Calu3 (cell line): ENCODE data around the gene ABCB9. TPM values are rescaled to one million over a fixed set of nuclear protein-coding genes. Genes with fewer than 3 reads are reported as not detected.

Source experiments
- BruUV-seq: library from RNA; stranded (reverse); fragments of 400-500 nt; replicated peaks from 2 replicates; lab custom pipeline; 2021; lab: Mats Ljungman, UMichigan
- CTCF ChIA-PET: fragments of 300-600 bp; sonication (Branson Sonifier 250); formaldehyde crosslinking; loops from one replicate; lab custom pipeline; 2022; ENCODE audit warnings: antibody characterized with exemption; lab: Charles Lee
- DNase-seq: peaks from one replicate; pipeline ENCODE4 v3.0.0; 2022
- H3K27ac Mint-ChIP-seq: one replicate; pipeline ENCODE4 v1.8.0; 2022; ENCODE audit warnings: mixed read lengths; ENCODE audit not compliant: unreplicated experiment
- H3K27me3 Mint-ChIP-seq: one replicate; pipeline ENCODE4 v1.8.0; 2022; ENCODE audit warnings: mixed read lengths; ENCODE audit not compliant: unreplicated experiment
- H3K36me3 Mint-ChIP-seq: one replicate; pipeline ENCODE4 v1.8.0; 2022; ENCODE audit warnings: mild to moderate bottlenecking, moderate library complexity, mixed read lengths; ENCODE audit not compliant: insufficient read depth, unreplicated experiment
- H3K4me1 Mint-ChIP-seq: one replicate; pipeline ENCODE4 v1.8.0; 2022; ENCODE audit warnings: mild to moderate bottlenecking, low read depth, mixed read lengths; ENCODE audit not compliant: unreplicated experiment
- H3K4me3 Mint-ChIP-seq: one replicate; pipeline ENCODE4 v1.8.0; 2022; ENCODE audit warnings: mild to moderate bottlenecking, low read depth, moderate library complexity, mixed read lengths; ENCODE audit not compliant: unreplicated experiment
- H3K9me3 Mint-ChIP-seq: one replicate; pipeline ENCODE4 v1.8.0; 2022; ENCODE audit warnings: low read depth, mixed read lengths; ENCODE audit not compliant: unreplicated experiment
- intact Hi-C: fragments of 100-400 bp; cut with micrococcal nuclease; formaldehyde crosslinking; loops from one replicate; pipeline ENCODE4 v1.10.0; 2022; ENCODE audit not compliant: unreplicated experiment
- total RNA-seq: library from RNA; stranded (reverse); gene quantifications from 2 replicates; pipeline ENCODE4 v1.2.3, GENCODE V29; 2022
- TF ChIP-seq, protein P1 (sequence below): fragments of 200-600 bp; IDR thresholded peaks from one replicate; pipeline ENCODE4 v1.8.0; 2022; ENCODE audit warnings: antibody characterized with exemption; ENCODE audit not compliant: unreplicated experiment

ABCB9 gene
- total RNA-seq, 1 experiment from 2014 or later: 25.6 TPM

- CTCF ChIA-PET: interaction anchor here (0.6 to 2.0 kb wide), 4 partner anchors 59 to 367 kb away, joined by 3 to 12 read pairs (median 3); no protein-coding TSS in a partner anchor
- H3K27me3 Mint-ChIP-seq: no peaks in the 10 kb centered on the region
- H3K9me3 Mint-ChIP-seq: no peaks in the 10 kb centered on the region
Observed at GRCh38 chr12:122949405-122949804, 16.9 kb downstream of the ABCB9 start.

GRCh38 chr12:122948605-122949004 lies 17.7 kb downstream of the ABCB9 start:
- Mint-ChIP-seq H3K27me3 (no peaks in the 10 kb centered on the region), H3K9me3 (no peaks in the 10 kb centered on the region), H3K36me3 (peaks cover 40% of the 10 kb centered on the region), H3K4me3 (no peak overlapping the region), H3K27ac (peak overlapping the region; percentile 93), H3K4me1 (peaks cover 69% of the 10 kb centered on the region)
- intact Hi-C loops: no loop called here
- no peak for DNase-seq
- CTCF ChIA-PET: interaction anchor here (0.8 kb wide), 1 partner anchor 60 kb away, joined by 3 read pairs; no protein-coding TSS in a partner anchor
- BruUV-seq: no TSS peak
- TF ChIP-seq, protein P1, sequence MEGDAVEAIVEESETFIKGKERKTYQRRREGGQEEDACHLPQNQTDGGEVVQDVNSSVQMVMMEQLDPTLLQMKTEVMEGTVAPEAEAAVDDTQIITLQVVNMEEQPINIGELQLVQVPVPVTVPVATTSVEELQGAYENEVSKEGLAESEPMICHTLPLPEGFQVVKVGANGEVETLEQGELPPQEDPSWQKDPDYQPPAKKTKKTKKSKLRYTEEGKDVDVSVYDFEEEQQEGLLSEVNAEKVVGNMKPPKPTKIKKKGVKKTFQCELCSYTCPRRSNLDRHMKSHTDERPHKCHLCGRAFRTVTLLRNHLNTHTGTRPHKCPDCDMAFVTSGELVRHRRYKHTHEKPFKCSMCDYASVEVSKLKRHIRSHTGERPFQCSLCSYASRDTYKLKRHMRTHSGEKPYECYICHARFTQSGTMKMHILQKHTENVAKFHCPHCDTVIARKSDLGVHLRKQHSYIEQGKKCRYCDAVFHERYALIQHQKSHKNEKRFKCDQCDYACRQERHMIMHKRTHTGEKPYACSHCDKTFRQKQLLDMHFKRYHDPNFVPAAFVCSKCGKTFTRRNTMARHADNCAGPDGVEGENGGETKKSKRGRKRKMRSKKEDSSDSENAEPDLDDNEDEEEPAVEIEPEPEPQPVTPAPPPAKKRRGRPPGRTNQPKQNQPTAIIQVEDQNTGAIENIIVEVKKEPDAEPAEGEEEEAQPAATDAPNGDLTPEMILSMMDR: no peak

More at GRCh38 chr12:122949405-122949804, 16.9 kb downstream of the ABCB9 start:
- H3K36me3 Mint-ChIP-seq: peaks cover 34% of the 10 kb centered on the region
- H3K4me3 Mint-ChIP-seq: no peak overlapping the region
- TF ChIP-seq, protein P1: no peak
- no peak for DNase-seq
- intact Hi-C loops: no loop called here
- no TSS peak for BruUV-seq
- peaks cover 61% of the 10 kb centered on the region for H3K4me1 Mint-ChIP-seq
- peak overlapping the region; percentile 39 for H3K27ac Mint-ChIP-seq

GRCh38 chr12:122947352-122947792 lies 18.9 kb downstream of the ABCB9 start:
- CTCF ChIA-PET: interaction anchor here (0.5 to 1.9 kb wide), 17 partner anchors 26 to 418 kb away, joined by 3 to 17 read pairs (median 4); no protein-coding TSS in a partner anchor
- H3K4me3 Mint-ChIP-seq: peak overlapping the region; percentile 47
- peaks cover 2% of the 10 kb centered on the region for H3K9me3 Mint-ChIP-seq
- peaks cover 52% of the 10 kb centered on the region for H3K36me3 Mint-ChIP-seq
- TF ChIP-seq, protein P1: peak; percentile 22
- H3K27ac Mint-ChIP-seq: peak overlapping the region; percentile 93
- H3K27me3 Mint-ChIP-seq: no peaks in the 10 kb centered on the region
- intact Hi-C loops: loop anchor here (2.0 kb wide), 2 partner anchors 49 to 61 kb away; no protein-coding TSS in a partner anchor
- TSS peak; percentile 55 for BruUV-seq
- peaks cover 81% of the 10 kb centered on the region for H3K4me1 Mint-ChIP-seq
- DNase-seq: peak; percentile 79

DNA sequence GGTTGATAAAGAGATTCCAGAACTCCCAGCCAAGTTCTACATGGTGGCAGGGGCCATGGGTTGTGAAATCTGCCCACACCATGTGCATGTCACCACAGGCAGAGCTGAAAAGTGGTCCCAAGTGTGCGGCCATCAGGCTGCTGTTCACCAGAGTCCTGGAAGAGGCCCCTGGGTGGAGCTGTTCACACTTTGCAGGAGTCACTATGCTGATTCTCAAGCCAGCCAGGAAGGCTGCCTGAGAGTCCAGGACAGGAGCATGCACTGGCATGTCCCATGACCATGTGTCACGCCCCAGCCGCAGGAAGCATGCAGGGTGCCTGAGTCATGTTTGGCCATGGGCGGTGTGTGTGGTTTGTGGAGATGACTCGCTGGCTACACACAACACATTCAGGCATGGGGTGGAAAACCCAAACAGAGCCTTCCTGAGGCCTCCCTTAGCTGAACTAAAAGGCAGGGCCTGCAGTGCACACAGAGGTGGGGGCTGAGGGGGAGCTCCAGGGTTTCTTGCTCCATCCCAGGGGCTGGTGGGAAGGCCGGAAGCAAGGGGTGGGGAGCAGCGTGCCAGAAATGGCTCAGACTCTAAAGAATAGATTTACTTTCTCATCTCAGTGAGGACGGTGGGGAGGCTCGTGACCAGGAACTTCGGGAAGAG lies 19.4 kb downstream of the ABCB9 start:
- intact Hi-C loops: loop anchor here (2.0 kb wide), 2 partner anchors 48 to 60 kb away; no protein-coding TSS in a partner anchor
- TF ChIP-seq, protein P1: peak; percentile 43
- CTCF ChIA-PET: interaction anchor here (0.5 to 1.9 kb wide), 19 partner anchors 25 to 419 kb away, joined by 3 to 17 read pairs (median 4); no protein-coding TSS in a partner anchor
- H3K4me3 Mint-ChIP-seq: peak overlapping the region; percentile 47
- H3K27ac Mint-ChIP-seq: peak overlapping the region; percentile 93
- no TSS peak for BruUV-seq
- peaks cover 2% of the 10 kb centered on the region for H3K9me3 Mint-ChIP-seq
- H3K27me3 Mint-ChIP-seq: no peaks in the 10 kb centered on the region
- DNase-seq: peak; percentile 96
- H3K4me1 Mint-ChIP-seq: peaks cover 81% of the 10 kb centered on the region
- peaks cover 57% of the 10 kb centered on the region for H3K36me3 Mint-ChIP-seq
